HG03342 (cell line): Measurements from ENCODE around the gene ANKRD16.

ENCODE experiments used
- ATAC-seq: cut with Tn5 transposase; IDR thresholded peaks from one replicate; pipeline ENCODE4 v1.9.1; 2021; ENCODE audit warnings: mild to moderate bottlenecking, moderate library complexity; ENCODE audit not compliant: unreplicated experiment

The ANKRD16 gene

DNA sequence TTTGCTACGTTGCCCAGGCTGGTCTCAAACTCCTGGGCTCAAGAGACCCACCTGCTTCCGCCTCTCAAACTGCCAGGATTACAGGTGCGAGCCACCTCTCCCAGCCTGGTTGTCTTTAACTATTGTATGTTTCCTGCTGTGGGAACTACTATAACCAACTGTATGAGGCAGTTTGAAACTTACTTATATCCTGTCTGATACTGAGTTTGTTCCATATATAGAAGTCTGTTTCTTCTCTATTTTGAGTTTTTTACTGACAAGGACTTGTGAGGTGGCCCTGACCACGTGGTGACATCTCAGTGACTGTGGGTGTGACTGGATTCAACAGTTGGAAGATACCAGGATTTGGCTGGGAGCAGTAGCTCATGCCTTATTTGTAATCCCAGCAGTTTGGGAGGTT, 14.5 kb upstream of the ANKRD16 start:
- peak; percentile 93 for ATAC-seq

- ATAC-seq = no peak
Measured at GRCh38 chr10:5903563-5903962, 13.9 kb upstream of the ANKRD16 start.

GRCh38 chr10:5902511-5903274, 13.0 kb upstream of the ANKRD16 start:
- ATAC-seq = no peak

- no peak for ATAC-seq
Measured at GRCh38 chr10:5900247-5900646, 10.6 kb upstream of the ANKRD16 start.

- no peak for ATAC-seq
Measured at GRCh38 chr10:5898163-5898562, 8.5 kb upstream of the ANKRD16 start.

GRCh38 chr10:5897504-5897903, 7.8 kb upstream of the ANKRD16 start:
- ATAC-seq = no peak

GRCh38 chr10:5897053-5897340, 7.3 kb upstream of the ANKRD16 start:
- ATAC-seq = no peak

- ATAC-seq = no peak
Measured at GRCh38 chr10:5896208-5897052, 6.7 kb upstream of the ANKRD16 start.

GRCh38 chr10:5895804-5896203, 6.1 kb upstream of the ANKRD16 start:
- peak; percentile 54 for ATAC-seq

DNA sequence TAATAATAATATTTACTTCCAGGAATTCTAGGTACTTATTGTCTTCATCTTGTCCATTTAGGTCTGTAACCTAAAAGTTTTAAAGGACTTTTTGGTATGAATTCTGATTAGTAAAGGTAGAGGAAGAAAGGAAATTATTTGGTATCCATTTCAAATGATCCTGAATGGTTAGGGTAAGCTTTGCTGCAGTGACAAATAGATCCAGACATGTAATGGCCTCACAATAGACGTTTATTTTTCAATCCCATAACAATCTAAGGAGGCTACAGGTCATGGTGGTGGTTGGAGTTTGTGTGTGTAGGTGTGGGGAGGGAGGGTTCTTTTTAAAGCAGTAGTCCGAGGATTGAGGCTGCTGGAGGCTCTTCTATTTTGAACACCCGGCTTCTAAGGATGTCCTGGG, 5.7 kb upstream of the ANKRD16 start:
- ATAC-seq = no peak

GRCh38 chr10:5894873-5895272, 5.2 kb upstream of the ANKRD16 start:
- no peak for ATAC-seq

- no peak for ATAC-seq
Measured at GRCh38 chr10:5894403-5894802, 4.7 kb upstream of the ANKRD16 start.

DNA sequence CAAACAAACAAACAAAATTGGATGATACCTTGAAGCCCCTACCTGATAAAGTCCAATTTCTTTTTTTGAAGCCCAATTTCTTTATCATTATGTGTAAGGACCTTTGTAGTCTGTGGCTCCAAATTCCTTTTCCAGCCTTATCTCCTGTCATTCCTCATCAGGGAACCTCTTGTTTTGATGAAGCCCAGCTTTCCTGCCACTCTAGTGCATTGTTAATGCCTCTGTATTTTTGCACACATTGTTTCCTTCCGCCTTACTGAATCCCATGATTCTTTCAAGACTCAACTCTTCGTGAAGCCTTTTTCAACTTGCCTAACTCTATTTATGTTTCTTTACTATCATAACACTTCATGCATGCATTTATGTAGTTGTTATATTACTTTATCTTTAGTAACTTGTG, 3.6 kb upstream of the ANKRD16 start:
- no peak for ATAC-seq

DNA sequence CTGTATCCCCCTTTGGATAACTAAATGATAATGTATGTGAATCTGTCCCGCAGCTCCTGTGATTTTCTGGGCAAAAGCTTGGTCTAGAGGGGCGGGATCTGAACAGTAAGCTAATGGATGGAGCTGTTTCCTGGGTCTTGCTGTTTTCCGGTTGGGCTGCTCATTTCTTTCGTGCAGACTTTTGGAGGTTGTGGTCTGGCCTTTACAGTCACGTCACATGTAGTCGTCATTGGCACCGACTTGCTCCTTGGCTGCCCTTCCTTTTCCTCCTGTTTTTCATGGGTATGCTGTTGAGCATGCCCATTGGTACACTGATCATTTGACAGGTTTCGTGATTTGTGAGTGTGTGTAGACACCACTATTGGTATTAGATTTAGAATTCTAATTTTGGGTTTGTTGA, 2.3 kb upstream of the ANKRD16 start:
- ATAC-seq = no peak

GRCh38 chr10:5891009-5891408, 1.3 kb upstream of the ANKRD16 start:
- ATAC-seq = no peak

GRCh38 chr10:5890452-5890915, 791 bp upstream of the ANKRD16 start:
- ATAC-seq = peak; percentile 3

- ATAC-seq = peak; percentile 33
Measured at GRCh38 chr10:5888843-5889623, 660 bp downstream of the ANKRD16 start.

DNA sequence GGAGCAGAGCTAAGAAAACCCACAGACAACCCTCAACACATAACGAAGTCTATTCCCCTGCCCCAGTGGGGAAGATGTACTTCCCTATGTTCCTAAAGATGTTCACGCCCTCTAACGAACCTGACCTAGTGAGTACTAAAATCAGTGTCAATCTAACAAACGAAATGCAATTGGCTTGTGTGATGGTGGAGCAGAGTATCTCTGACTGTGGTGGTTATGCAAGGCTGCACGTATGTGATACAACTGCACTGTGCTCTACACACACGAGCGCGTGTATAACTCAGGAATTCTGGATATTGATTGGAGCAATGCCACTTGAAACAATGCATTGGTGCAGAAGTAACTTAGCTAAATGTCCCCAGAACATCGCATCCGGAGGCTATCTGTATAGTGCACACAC, 1.3 kb downstream of the ANKRD16 start:
- ATAC-seq = no peak

- ATAC-seq = no peak
Measured at GRCh38 chr10:5887641-5888040, 2.1 kb downstream of the ANKRD16 start.

DNA sequence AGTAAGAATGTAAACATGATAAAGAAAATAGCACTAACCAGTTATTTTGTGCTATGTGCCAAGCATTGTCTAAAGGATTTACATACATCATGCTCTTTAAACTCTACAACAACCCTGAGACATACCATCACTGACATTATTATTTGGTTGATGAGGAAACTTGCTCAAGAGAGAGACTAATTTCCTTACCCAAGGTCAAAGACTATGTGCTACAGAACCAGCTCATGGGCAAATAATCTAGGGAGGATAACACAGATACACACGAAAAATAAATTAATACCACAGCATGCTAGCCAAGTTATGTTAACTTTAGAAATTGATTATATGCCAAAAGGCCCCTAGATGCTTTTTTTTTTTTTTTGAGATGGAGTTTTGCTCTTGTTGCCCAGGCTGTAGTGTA, 2.7 kb downstream of the ANKRD16 start:
- ATAC-seq = no peak

GRCh38 chr10:5885619-5886018, 4.1 kb downstream of the ANKRD16 start:
- no peak for ATAC-seq

DNA sequence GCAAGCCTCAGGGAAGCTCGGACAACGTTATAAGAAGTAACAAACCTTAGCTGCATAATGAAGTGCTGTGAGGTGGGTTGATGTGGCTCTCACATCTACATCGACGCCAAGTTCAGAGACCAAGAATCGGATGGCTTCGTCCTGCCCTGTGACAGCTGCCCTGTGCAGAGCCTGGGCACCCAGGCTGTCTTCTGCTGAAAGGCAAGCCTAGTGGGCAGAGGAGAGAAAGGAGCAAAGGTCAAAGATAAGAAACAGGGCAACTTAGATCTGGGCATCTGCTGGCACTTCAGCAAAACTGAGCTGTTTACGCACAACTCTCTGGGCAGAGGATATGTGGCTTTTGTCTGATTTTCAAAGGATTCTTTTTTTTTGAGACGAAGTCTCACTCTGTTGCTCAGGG, 6.7 kb downstream of the ANKRD16 start:
- no peak for ATAC-seq
